22Rv1 (cell line): ENCODE data around the gene TIMM23.

Experiments
- ZFX ChIP-seq: fragments of 450-650 bp; IDR thresholded peaks from 2 replicates; pipeline ENCODE4 v1.6.1; 2017; ENCODE audit warnings: antibody characterized with exemption, borderline replicate concordance
- TF ChIP-seq, protein P1 (sequence below): fragments of 450-650 bp; IDR thresholded peaks from 2 replicates; pipeline ENCODE4 v1.5.1; 2017; ENCODE audit warnings: mild to moderate bottlenecking

DNA sequence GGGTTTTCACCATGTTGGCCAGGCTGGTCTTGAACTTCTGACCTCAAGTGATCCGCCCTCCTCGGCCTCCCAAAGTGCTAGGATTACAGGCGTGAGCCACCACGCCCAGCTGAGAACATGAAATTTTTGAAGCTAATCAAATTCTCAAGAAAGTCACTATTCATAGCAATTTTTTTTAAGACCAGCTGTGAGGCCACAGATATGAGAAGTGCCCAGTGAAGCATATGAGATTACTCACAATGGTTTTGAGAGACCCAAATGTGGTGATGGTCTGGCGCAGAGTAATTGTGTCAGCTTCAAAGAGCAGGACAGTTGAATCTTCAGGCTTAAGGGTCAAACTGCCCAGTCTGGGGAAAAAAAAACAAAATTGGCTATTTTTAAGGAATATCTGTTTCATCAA lies 41.9 kb downstream of the TIMM23 start:
- TF ChIP-seq, protein P1, sequence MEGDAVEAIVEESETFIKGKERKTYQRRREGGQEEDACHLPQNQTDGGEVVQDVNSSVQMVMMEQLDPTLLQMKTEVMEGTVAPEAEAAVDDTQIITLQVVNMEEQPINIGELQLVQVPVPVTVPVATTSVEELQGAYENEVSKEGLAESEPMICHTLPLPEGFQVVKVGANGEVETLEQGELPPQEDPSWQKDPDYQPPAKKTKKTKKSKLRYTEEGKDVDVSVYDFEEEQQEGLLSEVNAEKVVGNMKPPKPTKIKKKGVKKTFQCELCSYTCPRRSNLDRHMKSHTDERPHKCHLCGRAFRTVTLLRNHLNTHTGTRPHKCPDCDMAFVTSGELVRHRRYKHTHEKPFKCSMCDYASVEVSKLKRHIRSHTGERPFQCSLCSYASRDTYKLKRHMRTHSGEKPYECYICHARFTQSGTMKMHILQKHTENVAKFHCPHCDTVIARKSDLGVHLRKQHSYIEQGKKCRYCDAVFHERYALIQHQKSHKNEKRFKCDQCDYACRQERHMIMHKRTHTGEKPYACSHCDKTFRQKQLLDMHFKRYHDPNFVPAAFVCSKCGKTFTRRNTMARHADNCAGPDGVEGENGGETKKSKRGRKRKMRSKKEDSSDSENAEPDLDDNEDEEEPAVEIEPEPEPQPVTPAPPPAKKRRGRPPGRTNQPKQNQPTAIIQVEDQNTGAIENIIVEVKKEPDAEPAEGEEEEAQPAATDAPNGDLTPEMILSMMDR: no peak
- no peak for TF ChIP-seq ZFX
